ENCODE data around the gene EPHA6. TPM values are rescaled to one million over a fixed set of nuclear protein-coding genes. Genes with fewer than 3 reads are reported as not detected.

EPHA6 gene
- total RNA-seq, 2 experiments from 2014 or later, result not detected

GRCh38 chr3:96959474-96959873 is 145.1 kb downstream of the EPHA6 start:
- Histone ChIP-seq H3K36me3 (ENCODE audit: insufficient read depth, low read length) (no peaks in the 10 kb centered on the region), H3K4me3 (ENCODE audit: low read length) (no peak overlapping the region), H3K27me3 (ENCODE audit: control insufficient read depth in 1 of 2, insufficient read depth in 2 of 2, low read length in 2 of 2) (no peaks in the 10 kb centered on the region), H3K27ac (ENCODE audit: low read depth in 1 of 2, low read length in 2 of 2) (no peak overlapping the region), H3K4me1 (ENCODE audit: insufficient read depth, low read length) (no peaks in the 10 kb centered on the region), H3K9me3 (ENCODE audit: control insufficient read depth in 1 of 2, insufficient read depth in 1 of 2, low read length in 2 of 2) (peaks cover 0 to 7% of the 10 kb centered on the region in 2 experiments)
- TF ChIP-seq CTCF (IDR thresholded peaks at IDR 0.05), result no peak
- Mint-ChIP-seq H3K4me3 (no peak overlapping the region), H3K36me3 (ENCODE audit: low read depth) (no peaks in the 10 kb centered on the region), H3K9me3 (peaks cover 8% of the 10 kb centered on the region), H3K27me3 (no peaks in the 10 kb centered on the region), H3K4me1 (ENCODE audit: low read depth) (no peaks in the 10 kb centered on the region), H3K27ac (no peak overlapping the region)
- POLR2A ChIA-PET, result no interaction called here
- CTCF ChIA-PET, result no interaction called here
- intact Hi-C loops (cut with DNase I, micrococcal nuclease), result no loop called here
- ATAC-seq (ENCODE audit: poor library complexity) (no peak), DNase-seq (no peak)

GRCh38 chr3:96959901-96960641 is 145.7 kb downstream of the EPHA6 start:
- no peak for ATAC-seq (ENCODE audit: poor library complexity)
- DNase-seq, result no peak
- Histone ChIP-seq H3K27me3 (ENCODE audit: control insufficient read depth in 1 of 2, insufficient read depth in 2 of 2, low read length in 2 of 2) (no peaks in the 10 kb centered on the region), H3K36me3 (ENCODE audit: insufficient read depth, low read length) (no peaks in the 10 kb centered on the region), H3K4me3 (ENCODE audit: low read length) (no peak overlapping the region), H3K9me3 (ENCODE audit: control insufficient read depth in 1 of 2, insufficient read depth in 1 of 2, low read length in 2 of 2) (peaks cover 0 to 4% of the 10 kb centered on the region in 2 experiments), H3K27ac (ENCODE audit: low read depth in 1 of 2, low read length in 2 of 2) (no peak overlapping the region), H3K4me1 (ENCODE audit: insufficient read depth, low read length) (no peaks in the 10 kb centered on the region)
- ChIA-PET POLR2A (no interaction called here), CTCF (no interaction called here)
- Mint-ChIP-seq H3K9me3 (peaks cover 8% of the 10 kb centered on the region), H3K27ac (no peak overlapping the region), H3K27me3 (no peaks in the 10 kb centered on the region), H3K4me1 (ENCODE audit: low read depth) (no peaks in the 10 kb centered on the region), H3K4me3 (no peak overlapping the region), H3K36me3 (ENCODE audit: low read depth) (no peaks in the 10 kb centered on the region)
- intact Hi-C loops (cut with DNase I, micrococcal nuclease), result no loop called here
- TF ChIP-seq CTCF (IDR thresholded peaks at IDR 0.05), result no peak

GRCh38 chr3:96960661-96961330 is 146.4 kb downstream of the EPHA6 start:
- Mint-ChIP-seq H3K4me3 (no peak overlapping the region), H3K9me3 (peaks cover 8% of the 10 kb centered on the region), H3K27ac (no peak overlapping the region), H3K4me1 (ENCODE audit: low read depth) (no peaks in the 10 kb centered on the region), H3K27me3 (no peaks in the 10 kb centered on the region), H3K36me3 (ENCODE audit: low read depth) (no peaks in the 10 kb centered on the region)
- Histone ChIP-seq H3K27ac (ENCODE audit: low read depth in 1 of 2, low read length in 2 of 2) (no peak overlapping the region), H3K9me3 (ENCODE audit: control insufficient read depth in 1 of 2, insufficient read depth in 1 of 2, low read length in 2 of 2) (peaks cover 0 to 4% of the 10 kb centered on the region in 2 experiments), H3K4me1 (ENCODE audit: insufficient read depth, low read length) (no peaks in the 10 kb centered on the region), H3K36me3 (ENCODE audit: insufficient read depth, low read length) (no peaks in the 10 kb centered on the region), H3K4me3 (ENCODE audit: low read length) (no peak overlapping the region), H3K27me3 (ENCODE audit: control insufficient read depth in 1 of 2, insufficient read depth in 2 of 2, low read length in 2 of 2) (no peaks in the 10 kb centered on the region)
- DNase-seq (no peak), ATAC-seq (ENCODE audit: poor library complexity) (no peak)
- CTCF ChIA-PET, result no interaction called here
- intact Hi-C loops (cut with DNase I, micrococcal nuclease), result no loop called here
- no peak for TF ChIP-seq CTCF (IDR thresholded peaks at IDR 0.05)
- POLR2A ChIA-PET, result no interaction called here
